B cell (primary cell): ENCODE measurements around the gene HS6ST3. TPM values are rescaled to one million over a fixed set of nuclear protein-coding genes. Genes with fewer than 3 reads are reported as not detected.

Experiments used
- ATAC-seq: fragments of 200-7000 bp; cut with Tn5 transposase; one replicate; pipeline ENCODE4 v1.10.0; 2021; ENCODE audit warnings: low read depth, mild to moderate bottlenecking, moderate number of reproducible peaks, moderate library complexity
- CTCF ChIA-PET: fragments of 350-600 bp; sonication (Branson Sonifier 250); formaldehyde crosslinking; loops from one replicate; lab custom pipeline; 2021; ENCODE audit warnings: antibody characterized with exemption, inconsistent platforms; lab: Charles Lee
- POLR2A ChIA-PET: fragments of 350-600 bp; sonication (Branson Sonifier 250); formaldehyde crosslinking; loops from one replicate; lab custom pipeline; 2021; ENCODE audit warnings: antibody characterized with exemption; lab: Charles Lee
- DNase-seq: peaks from one replicate; pipeline ENCODE4 v3.0.0; 2013
- H2AFZ ChIP-seq: 2 replicates; pipeline ENCODE4 v1.6.1; 2012; ENCODE audit warnings: mild to moderate bottlenecking, low read depth, low read length; ENCODE audit not compliant: insufficient read depth, poor library complexity, severe bottlenecking
- H3K27ac ChIP-seq, 2 donors: 1 replicate in 1 of 2; 2 replicates in 1 of 2; pipeline ENCODE4 v1.5.1; 2012 to 2013; ENCODE audit warnings: low read length in 2 of 2, mild to moderate bottlenecking in 2 of 2, moderate library complexity in 1 of 2
- H3K27me3 ChIP-seq, 4 experiments: fragments of 200-600 bp in 1 of 4; sonication (generic) in 1 of 4; replicated peaks in 1 of 4; 1 replicate in 2 of 4; 2 replicates in 2 of 4; pipeline versions ENCODE4 v1.6.1 to v1.7.0; 2013 to 2016; ENCODE audit warnings: low read length in 3 of 4, mild to moderate bottlenecking in 2 of 4, mixed read lengths in 1 of 4, moderate library complexity in 1 of 4; ENCODE audit not compliant: insufficient read depth in 4 of 4, control insufficient read depth in 3 of 4; ENCODE audit errors: control extremely low read depth in 1 of 4
- H3K36me3 ChIP-seq, 2 experiments: replicated peaks in 1 of 2; 1 replicate in 1 of 2; 2 replicates in 1 of 2; pipeline versions ENCODE4 v1.6.1 to v1.7.1; 2013; ENCODE audit warnings: low read length in 1 of 2; ENCODE audit not compliant: insufficient read depth in 2 of 2, control insufficient read depth in 1 of 2; ENCODE audit errors: control extremely low read depth in 1 of 2, extremely low read depth in 1 of 2
- H3K4me1 ChIP-seq, 2 donors: fragments of 200-600 bp in 1 of 2; sonication (generic) in 1 of 2; 1 replicate in 1 of 2; 2 replicates in 1 of 2; pipeline versions ENCODE4 v1.5.1 to v1.6.1; 2013 to 2017; ENCODE audit warnings: low read length in 2 of 2; ENCODE audit not compliant: control insufficient read depth in 2 of 2, insufficient read depth in 2 of 2
- H3K4me2 ChIP-seq: replicated peaks from 2 replicates; pipeline ENCODE3; 2012; ENCODE audit warnings: mild to moderate bottlenecking, low read depth, low read length; ENCODE audit not compliant: poor library complexity, severe bottlenecking
- H3K4me3 ChIP-seq, 5 experiments: fragments of 200-600 bp in 1 of 5; sonication (generic) in 1 of 5; 1 replicate in 3 of 5; 2 replicates in 2 of 5; pipeline versions ENCODE4 v1.5.1 to v1.7.0; 2011 to 2016; ENCODE audit warnings: low read length in 4 of 5, mild to moderate bottlenecking in 4 of 5, low read depth in 2 of 5, control low read depth in 1 of 5, moderate library complexity in 1 of 5; ENCODE audit not compliant: insufficient read depth in 1 of 5; ENCODE audit errors: control extremely low read depth in 1 of 5, extremely low read depth in 1 of 5
- H3K79me2 ChIP-seq: fragments of 200-600 bp; sonication (generic); one replicate; pipeline ENCODE4 v1.6.0; 2016; ENCODE audit warnings: low read length; ENCODE audit not compliant: control insufficient read depth, insufficient read depth
- H3K9ac ChIP-seq: fragments of 200-600 bp; sonication (generic); 2 replicates; pipeline ENCODE4 v1.6.1; 2017; ENCODE audit warnings: mild to moderate bottlenecking, low read length, moderate library complexity
- H3K9me3 ChIP-seq, 3 donors: one replicate each; pipeline versions ENCODE4 v1.6.1 to v1.7.1; 2013; ENCODE audit warnings: low read length in 2 of 3; ENCODE audit not compliant: control insufficient read depth in 2 of 3, insufficient read depth in 1 of 3; ENCODE audit errors: control extremely low read depth in 1 of 3
- H4K20me1 ChIP-seq: 2 replicates; pipeline ENCODE4 v1.6.0; 2012; ENCODE audit warnings: mild to moderate bottlenecking, low read length; ENCODE audit not compliant: insufficient read depth, control insufficient read depth, poor library complexity, severe bottlenecking
- H3K27ac Mint-ChIP-seq: one replicate; pipeline ENCODE4 v1.8.0; 2021; ENCODE audit warnings: mixed read lengths
- H3K27me3 Mint-ChIP-seq: one replicate; pipeline ENCODE4 v1.8.0; 2021; ENCODE audit warnings: mixed read lengths
- H3K4me1 Mint-ChIP-seq: one replicate; pipeline ENCODE4 v1.8.0; 2021; ENCODE audit warnings: mixed read lengths
- H3K4me3 Mint-ChIP-seq: one replicate; pipeline ENCODE4 v1.8.0; 2021; ENCODE audit warnings: mixed read lengths
- H3K9me3 Mint-ChIP-seq: one replicate; pipeline ENCODE4 v1.8.0; 2022; ENCODE audit warnings: mixed read lengths; ENCODE audit not compliant: insufficient read depth
- CTCF ChIP-seq: fragments of 200-600 bp; IDR thresholded peaks from one replicate; pipeline ENCODE4 v1.8.0; 2022; ENCODE audit warnings: antibody characterized with exemption, mild to moderate bottlenecking
- EZH2 ChIP-seq: IDR thresholded peaks from 2 replicates; pipeline ENCODE4 v1.6.1; 2012; ENCODE audit warnings: borderline replicate concordance, low read depth, mild to moderate bottlenecking, moderate library complexity, low read length; ENCODE audit not compliant: insufficient read depth, poor library complexity, severe bottlenecking
- WGBS: methylation state at CpG from one replicate; pipeline ENCODE4 v1.1.5; 2013; ENCODE audit warnings: missing lambda C conversion rate; ENCODE audit not compliant: insufficient coverage; 5-methylcytosine and 5-hydroxymethylcytosine counted together
- intact Hi-C: fragments of 100-400 bp; cut with micrococcal nuclease; formaldehyde crosslinking; loops from one replicate; pipeline ENCODE4 v1.10.0; 2022
- polyA plus RNA-seq: library from polyadenylated mRNA; depleted of rRNA; stranded (reverse); fragments of >200 nt; gene quantifications from 2 replicates; pipeline ENCODE4 v1.2.3, GENCODE V29; 2012
- total RNA-seq, 2 donors: library from RNA; stranded (reverse); fragments of 120-200 nt in 1 of 2; gene quantifications; 1 replicate in 1 of 2; 2 replicates in 1 of 2; pipeline versions ENCODE4 v1.2.3 to v1.2.4, GENCODE V29; 2013 to 2022

HS6ST3 gene
- total and polyA plus RNA-seq, 2 donors (not counting 1 experiment from before 2014, with no cell fraction given) = not detected

GRCh38 chr13:96449920-96450319 lies 360.0 kb downstream of the HS6ST3 start:
- H3K4me1 ChIP-seq = no peaks in the 10 kb centered on the region
- no peak for ATAC-seq

More at GRCh38 chr13:96449920-96450319, 360.0 kb downstream of the HS6ST3 start:
- intact Hi-C loops = no loop called here
- Histone ChIP-seq H3K4me2 (no peak overlapping the region), H3K27me3 (no peaks in the 10 kb centered on the region), H3K79me2 (no peaks in the 10 kb centered on the region), H2AFZ (no peak overlapping the region), H3K4me3 (no peak overlapping the region), H3K9ac (no peak overlapping the region), H4K20me1 (no peaks in the 10 kb centered on the region), H3K9me3 (peaks cover 0 to 4% (median 0%) of the 10 kb centered on the region in 3 donors), H3K27ac (no peak overlapping the region), H3K36me3 (no peaks in the 10 kb centered on the region)
- H3K4me3 Mint-ChIP-seq = no peak overlapping the region
- ChIA-PET CTCF (no interaction called here), POLR2A (no interaction called here)
- no peak overlapping the region for H3K27ac Mint-ChIP-seq
- DNase-seq = no peak
- no peaks in the 10 kb centered on the region for H3K27me3 Mint-ChIP-seq
- no CpG with 5 or more reads among the region's 1 CpG for whole genome bisulfite sequencing
- TF ChIP-seq CTCF = no peak
- TF ChIP-seq EZH2 = no peak
- no peaks in the 10 kb centered on the region for H3K4me1 Mint-ChIP-seq
- H3K9me3 Mint-ChIP-seq = peaks cover 3% of the 10 kb centered on the region
